Choroid plexus epithelial cell (primary cell): Measurements from ENCODE around the gene NFATC1.

Experiments used
- DNase-seq: peaks from one replicate; pipeline ENCODE4 v3.0.0-alpha.2; 2010; ENCODE audit warnings: low read depth
- H3K4me3 ChIP-seq: 2 replicates; pipeline ENCODE4 v1.5.1; 2011; ENCODE audit warnings: low read depth, mild to moderate bottlenecking, control low read depth, low read length, moderate library complexity
- TF ChIP-seq, protein P1 (sequence below): conservative IDR thresholded peaks from 2 replicates; pipeline ENCODE4 v1.5.1; 2011; ENCODE audit warnings: low read depth, mild to moderate bottlenecking, control low read depth, inconsistent platforms, low read length, moderate library complexity

Gene NFATC1

DNA sequence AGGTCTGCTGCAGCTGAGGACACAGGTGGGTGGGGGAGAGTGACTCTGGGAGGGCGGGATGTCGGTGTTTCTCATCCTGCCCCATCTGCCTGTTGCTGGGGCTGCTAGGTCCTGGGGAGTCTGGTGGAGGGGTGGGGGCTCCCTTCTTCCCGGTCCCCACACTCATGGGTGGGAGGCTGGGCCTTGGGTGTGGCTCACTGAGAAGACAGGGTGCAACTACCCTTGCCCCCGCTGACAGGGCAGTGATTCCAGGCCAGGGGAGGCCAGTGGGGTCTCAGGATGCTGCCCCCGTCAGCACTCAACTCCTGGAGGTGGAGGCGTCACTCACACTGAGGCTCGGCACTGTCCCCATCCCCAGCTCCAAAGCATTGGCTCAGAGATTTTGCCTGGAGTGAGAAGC lies 7.7 kb upstream of the NFATC1 start:
- H3K4me3 ChIP-seq = no peak overlapping the region
- TF ChIP-seq, protein P1, sequence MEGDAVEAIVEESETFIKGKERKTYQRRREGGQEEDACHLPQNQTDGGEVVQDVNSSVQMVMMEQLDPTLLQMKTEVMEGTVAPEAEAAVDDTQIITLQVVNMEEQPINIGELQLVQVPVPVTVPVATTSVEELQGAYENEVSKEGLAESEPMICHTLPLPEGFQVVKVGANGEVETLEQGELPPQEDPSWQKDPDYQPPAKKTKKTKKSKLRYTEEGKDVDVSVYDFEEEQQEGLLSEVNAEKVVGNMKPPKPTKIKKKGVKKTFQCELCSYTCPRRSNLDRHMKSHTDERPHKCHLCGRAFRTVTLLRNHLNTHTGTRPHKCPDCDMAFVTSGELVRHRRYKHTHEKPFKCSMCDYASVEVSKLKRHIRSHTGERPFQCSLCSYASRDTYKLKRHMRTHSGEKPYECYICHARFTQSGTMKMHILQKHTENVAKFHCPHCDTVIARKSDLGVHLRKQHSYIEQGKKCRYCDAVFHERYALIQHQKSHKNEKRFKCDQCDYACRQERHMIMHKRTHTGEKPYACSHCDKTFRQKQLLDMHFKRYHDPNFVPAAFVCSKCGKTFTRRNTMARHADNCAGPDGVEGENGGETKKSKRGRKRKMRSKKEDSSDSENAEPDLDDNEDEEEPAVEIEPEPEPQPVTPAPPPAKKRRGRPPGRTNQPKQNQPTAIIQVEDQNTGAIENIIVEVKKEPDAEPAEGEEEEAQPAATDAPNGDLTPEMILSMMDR = no peak
- no peak for DNase-seq

GRCh38 chr18:79389689-79390088 lies 6.0 kb upstream of the NFATC1 start:
- DNase-seq = no peak
- H3K4me3 ChIP-seq = no peak overlapping the region
- TF ChIP-seq, protein P1 = no peak

DNA sequence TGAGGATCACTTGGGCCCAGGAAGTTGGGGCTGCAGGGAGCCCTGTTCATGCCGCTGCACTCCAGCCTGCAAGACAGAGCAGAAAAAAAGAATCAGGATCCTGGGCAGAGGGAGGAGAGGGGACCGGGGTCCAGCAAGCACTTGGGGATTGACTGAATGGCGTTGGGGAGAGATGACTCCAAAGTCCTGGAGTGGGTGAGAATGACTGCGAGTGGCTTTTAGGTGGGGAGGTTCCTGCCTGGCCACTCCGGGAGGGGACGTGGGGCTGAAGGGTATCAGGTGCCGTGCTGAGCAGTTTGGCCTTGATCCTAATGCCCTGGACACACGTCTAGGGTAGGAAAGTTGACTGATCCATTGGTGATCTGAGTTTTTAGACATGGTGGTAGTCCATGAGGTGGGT lies 3.5 kb upstream of the NFATC1 start:
- H3K4me3 ChIP-seq = no peak overlapping the region
- TF ChIP-seq, protein P1 = no peak
- DNase-seq = no peak

GRCh38 chr18:79393181-79393634 lies 2.5 kb upstream of the NFATC1 start:
- TF ChIP-seq, protein P1 = no peak
- no peak for DNase-seq
- H3K4me3 ChIP-seq = peak overlapping the region; percentile 55

DNA sequence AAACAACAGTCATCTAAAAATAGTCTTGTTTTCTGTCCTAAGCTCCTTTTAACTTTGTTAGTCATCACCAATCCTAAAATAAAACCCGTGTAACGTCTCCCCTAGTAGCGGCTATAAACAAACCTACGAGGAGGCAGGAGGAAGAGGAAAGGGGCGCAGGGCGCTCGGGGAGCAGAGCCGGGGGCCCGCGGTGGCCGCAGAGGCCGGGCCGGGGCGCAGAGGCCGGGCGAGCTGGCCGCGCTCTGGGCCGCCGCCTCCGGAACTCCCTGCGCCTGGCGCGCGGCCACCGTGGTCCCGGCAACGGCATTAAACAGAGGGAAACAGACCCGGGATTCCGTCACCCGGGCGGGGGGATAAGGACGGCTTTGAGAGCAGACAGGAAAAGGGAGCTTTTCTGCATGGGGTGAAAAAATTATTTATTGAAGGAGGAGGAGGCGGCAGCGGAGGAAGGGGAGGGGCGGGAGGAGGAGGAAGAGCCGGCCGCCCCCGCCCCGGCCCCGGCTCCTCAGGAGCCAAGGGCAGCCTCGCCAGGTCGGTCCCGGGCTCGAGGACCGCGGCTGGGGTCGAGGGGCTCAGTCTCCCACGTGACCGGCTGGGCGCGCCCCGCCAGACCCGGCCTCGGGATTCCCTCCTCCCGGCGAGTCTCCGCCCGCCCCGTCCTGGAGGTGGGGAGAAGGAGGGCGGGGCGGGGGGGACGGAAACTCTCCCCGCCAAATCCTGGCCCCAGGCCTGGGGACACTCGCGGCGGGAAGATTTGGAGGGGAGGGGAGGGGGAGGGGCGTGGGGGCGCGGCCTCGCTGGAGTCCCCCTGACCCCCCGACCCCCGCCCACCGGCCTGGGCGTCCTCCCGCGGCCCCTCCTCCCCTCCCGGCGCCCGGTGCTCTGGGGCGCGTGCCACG lies 1.8 kb upstream of the NFATC1 start:
- peak overlapping the region; percentile 55 for H3K4me3 ChIP-seq
- TF ChIP-seq, protein P1 = no peak
- DNase-seq = peak; percentile 84

GRCh38 chr18:79394534-79395307 lies 1.0 kb upstream of the NFATC1 start:
- TF ChIP-seq, protein P1 = no peak

More at GRCh38 chr18:79394534-79395307, 1.0 kb upstream of the NFATC1 start:
- H3K4me3 ChIP-seq = peak overlapping the region; percentile 29
- DNase-seq = no peak
